Mesendoderm (in vitro differentiated cells): ENCODE results near the gene KLHL11. TPM values are rescaled to one million over a fixed set of nuclear protein-coding genes. Genes with fewer than 3 reads are reported as not detected.
A peak's percentile ranks its signal among the peaks of the same experiment; 100 is the strongest.

Source experiments
- DNase-seq: peaks from one replicate; pipeline ENCODE4 v3.0.0; 2013
- H2AK5ac ChIP-seq: 2 replicates; pipeline ENCODE4 v1.6.1; 2013; ENCODE audit warnings: low read length, inconsistent platforms
- H2BK120ac ChIP-seq: 2 replicates; pipeline ENCODE4 v1.6.1; 2013; ENCODE audit warnings: low read depth, mild to moderate bottlenecking, low read length, moderate library complexity, mixed read lengths
- H2BK15ac ChIP-seq: replicated peaks from 2 replicates; pipeline ENCODE4 v1.6.1; 2013; ENCODE audit warnings: low read depth, mild to moderate bottlenecking, moderate library complexity
- H2BK5ac ChIP-seq: 2 replicates; pipeline ENCODE4 v1.6.1; 2013; ENCODE audit warnings: low read length, inconsistent platforms
- H3K18ac ChIP-seq: 2 replicates; pipeline ENCODE4 v1.6.1; 2013; ENCODE audit warnings: mild to moderate bottlenecking, low read length, mixed read lengths
- H3K23ac ChIP-seq: one replicate; pipeline ENCODE4 v1.6.1; 2013; ENCODE audit warnings: low read length
- H3K27ac ChIP-seq: 2 replicates; pipeline ENCODE4 v1.5.1; 2013; ENCODE audit warnings: low read depth, mild to moderate bottlenecking, inconsistent platforms, low read length, moderate library complexity
- H3K27me3 ChIP-seq: 2 replicates; pipeline ENCODE4 v1.6.1; 2013; ENCODE audit warnings: low read length, control low read depth, mild to moderate bottlenecking, inconsistent platforms; ENCODE audit not compliant: insufficient read depth, poor library complexity
- H3K36me3 ChIP-seq: 2 replicates; pipeline ENCODE4 v1.6.1; 2013; ENCODE audit warnings: low read length, inconsistent platforms; ENCODE audit not compliant: control insufficient read depth, insufficient read depth
- H3K4ac ChIP-seq: one replicate; pipeline ENCODE4 v1.6.1; 2013; ENCODE audit warnings: low read depth, mild to moderate bottlenecking, low read length, moderate library complexity
- H3K4me1 ChIP-seq: 2 replicates; pipeline ENCODE4 v1.6.1; 2013; ENCODE audit warnings: low read depth, low read length, inconsistent platforms; ENCODE audit not compliant: control insufficient read depth
- H3K4me2 ChIP-seq: 2 replicates; pipeline ENCODE4 v1.6.1; 2013; ENCODE audit warnings: low read length
- H3K4me3 ChIP-seq: 2 replicates; pipeline ENCODE4 v1.5.1; 2013; ENCODE audit warnings: mild to moderate bottlenecking, low read length
- H3K56ac ChIP-seq: one replicate; pipeline ENCODE4 v1.6.1; 2013; ENCODE audit warnings: low read length
- H3K79me1 ChIP-seq: 2 replicates; pipeline ENCODE4 v1.6.1; 2013; ENCODE audit warnings: low read length, inconsistent platforms
- H3K79me2 ChIP-seq: 2 replicates; pipeline ENCODE4 v1.6.1; 2013; ENCODE audit warnings: mild to moderate bottlenecking, low read length; ENCODE audit not compliant: control insufficient read depth, insufficient read depth
- H3K9ac ChIP-seq: 2 replicates; pipeline ENCODE4 v1.6.1; 2013; ENCODE audit warnings: low read length, inconsistent platforms
- H4K5ac ChIP-seq: one replicate; pipeline ENCODE4 v1.6.1; 2013; ENCODE audit warnings: low read length
- H4K8ac ChIP-seq: one replicate; pipeline ENCODE4 v1.6.1; 2013; ENCODE audit warnings: low read depth, mild to moderate bottlenecking, control low read depth, low read length, moderate library complexity
- WGBS: extraction: QIAGEN DNeasy Blood & Tissue Kit; methylation state at CpG from one replicate; pipeline ENCODE4 v1.1.7; 2013; ENCODE audit warnings: low lambda C conversion rate, missing lambda C conversion rate; ENCODE audit not compliant: insufficient coverage; ENCODE audit errors: extremely low coverage; 5-methylcytosine and 5-hydroxymethylcytosine counted together
- polyA plus RNA-seq, 2 experiments: library from polyadenylated mRNA; stranded (reverse); fragments of 200-250 nt; gene quantifications; one replicate each; pipeline ENCODE4 v1.2.3, GENCODE V29; 2013

Gene KLHL11, protein sequence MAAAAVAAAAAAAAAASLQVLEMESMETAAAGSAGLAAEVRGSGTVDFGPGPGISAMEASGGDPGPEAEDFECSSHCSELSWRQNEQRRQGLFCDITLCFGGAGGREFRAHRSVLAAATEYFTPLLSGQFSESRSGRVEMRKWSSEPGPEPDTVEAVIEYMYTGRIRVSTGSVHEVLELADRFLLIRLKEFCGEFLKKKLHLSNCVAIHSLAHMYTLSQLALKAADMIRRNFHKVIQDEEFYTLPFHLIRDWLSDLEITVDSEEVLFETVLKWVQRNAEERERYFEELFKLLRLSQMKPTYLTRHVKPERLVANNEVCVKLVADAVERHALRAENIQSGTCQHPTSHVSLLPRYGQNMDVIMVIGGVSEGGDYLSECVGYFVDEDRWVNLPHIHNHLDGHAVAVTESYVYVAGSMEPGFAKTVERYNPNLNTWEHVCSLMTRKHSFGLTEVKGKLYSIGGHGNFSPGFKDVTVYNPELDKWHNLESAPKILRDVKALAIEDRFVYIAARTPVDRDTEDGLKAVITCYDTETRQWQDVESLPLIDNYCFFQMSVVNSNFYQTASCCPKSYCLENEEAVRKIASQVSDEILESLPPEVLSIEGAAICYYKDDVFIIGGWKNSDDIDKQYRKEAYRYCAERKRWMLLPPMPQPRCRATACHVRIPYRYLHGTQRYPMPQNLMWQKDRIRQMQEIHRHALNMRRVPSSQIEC
- 3.1 TPM for polyA plus RNA-seq (2013, experiment 1 of 2)
- 2.8 TPM for polyA plus RNA-seq (2013, experiment 2 of 2)

DNA sequence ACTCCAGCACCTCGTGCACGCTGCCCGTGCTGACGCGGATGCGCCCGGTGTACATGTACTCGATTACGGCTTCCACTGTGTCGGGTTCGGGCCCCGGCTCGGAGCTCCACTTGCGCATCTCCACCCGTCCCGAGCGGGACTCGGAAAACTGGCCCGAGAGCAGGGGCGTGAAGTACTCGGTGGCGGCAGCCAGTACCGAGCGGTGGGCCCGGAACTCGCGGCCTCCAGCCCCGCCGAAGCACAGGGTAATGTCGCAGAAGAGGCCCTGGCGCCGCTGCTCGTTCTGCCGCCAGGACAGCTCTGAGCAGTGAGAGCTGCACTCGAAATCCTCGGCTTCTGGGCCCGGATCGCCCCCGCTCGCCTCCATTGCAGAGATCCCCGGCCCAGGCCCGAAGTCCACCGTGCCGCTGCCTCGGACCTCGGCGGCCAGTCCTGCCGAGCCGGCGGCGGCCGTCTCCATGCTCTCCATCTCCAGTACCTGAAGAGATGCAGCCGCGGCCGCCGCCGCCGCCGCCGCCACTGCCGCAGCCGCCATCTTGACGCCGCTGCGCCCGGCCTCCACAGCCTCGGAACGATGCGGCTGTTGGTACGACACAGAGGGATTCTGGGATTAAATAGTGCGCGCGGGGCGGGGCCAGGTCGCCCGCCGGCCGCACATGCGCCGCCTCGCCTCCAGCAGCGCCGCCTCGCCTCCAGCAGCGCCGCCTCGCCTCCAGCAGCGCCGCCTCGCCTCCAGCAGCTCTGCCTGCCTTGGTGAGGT lies at the start of gene KLHL11:
Gene KLHL11, minus strand, starts transcription at position 588 of the 760 bp plus-strand sequence. Its CDS starts 53 bp downstream, at position 535.
- no peak within 1 kb of the TSS for H2BK15ac ChIP-seq
- peak within 1 kb of the TSS; percentile 96 for H3K56ac ChIP-seq
- H2BK120ac ChIP-seq: no peak within 1 kb of the TSS
- peak; percentile 97 for DNase-seq
- no peak within 1 kb of the TSS for H4K8ac ChIP-seq
- H3K4ac ChIP-seq: no peak within 1 kb of the TSS
- H3K79me2 ChIP-seq: peaks cover 32% of the 10 kb centered on the region
- H3K27ac ChIP-seq: peak within 1 kb of the TSS; percentile 76
- peak within 1 kb of the TSS; percentile 80 for H3K4me2 ChIP-seq
- peak within 1 kb of the TSS; percentile 96 for H3K9ac ChIP-seq
- no peak within 1 kb of the TSS for H4K5ac ChIP-seq
- WGBS: no CpG with 5 or more reads among the region's 90 CpGs
- peak within 1 kb of the TSS; percentile 79 for H3K4me3 ChIP-seq
- peaks cover 22% of the 10 kb centered on the region for H3K79me1 ChIP-seq
- peaks cover 8% of the 10 kb centered on the region for H3K36me3 ChIP-seq
- peak within 1 kb of the TSS; percentile 43 for H3K18ac ChIP-seq
- H2BK5ac ChIP-seq: no peak within 1 kb of the TSS
- H3K23ac ChIP-seq: no peak within 1 kb of the TSS
- H3K4me1 ChIP-seq: peaks cover 11% of the 10 kb centered on the region
- no peak within 1 kb of the TSS for H2AK5ac ChIP-seq
- no peaks in the 10 kb centered on the region for H3K27me3 ChIP-seq

DNA sequence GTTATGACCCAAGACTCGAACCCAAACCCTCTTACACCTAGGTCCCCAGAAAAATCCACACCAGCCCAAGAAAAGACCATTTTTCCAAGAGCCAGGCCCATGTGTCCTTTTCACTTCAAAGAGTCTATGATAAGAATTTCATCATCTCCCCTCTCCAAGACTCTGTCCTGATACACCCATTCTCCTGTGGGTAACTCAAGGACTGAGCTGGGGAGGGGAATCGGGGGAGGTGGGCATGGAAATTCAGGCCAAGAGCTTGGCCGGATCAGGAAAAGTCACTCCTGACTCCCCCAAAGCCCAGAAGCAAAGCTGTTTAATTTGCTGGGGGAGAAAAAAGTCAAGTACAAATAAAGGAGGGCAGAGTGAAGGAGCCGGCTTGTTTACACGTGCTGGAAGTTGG lies 49.8 kb upstream of the KLHL11 start:
- H3K27me3 ChIP-seq: no peaks in the 10 kb centered on the region
- no peak overlapping the region for H3K18ac ChIP-seq
- no peak overlapping the region for H4K5ac ChIP-seq
- no peak overlapping the region for H3K4me3 ChIP-seq
- no peak overlapping the region for H4K8ac ChIP-seq
- peak overlapping the region; percentile 18 for H2AK5ac ChIP-seq
- DNase-seq: no peak
- peak overlapping the region; percentile 60 for H3K9ac ChIP-seq
- peaks cover 37% of the 10 kb centered on the region for H3K79me1 ChIP-seq
- WGBS: no CpG with 5 or more reads among the region's 5 CpGs
- H2BK5ac ChIP-seq: no peak overlapping the region
- H3K36me3 ChIP-seq: peaks cover 24% of the 10 kb centered on the region
- peak overlapping the region; percentile 18 for H3K27ac ChIP-seq
- peaks cover 81% of the 10 kb centered on the region for H3K79me2 ChIP-seq
- no peak overlapping the region for H3K23ac ChIP-seq
- H2BK15ac ChIP-seq: no peak overlapping the region
- H3K4ac ChIP-seq: no peak overlapping the region
- H2BK120ac ChIP-seq: no peak overlapping the region
- peak overlapping the region; percentile 75 for H3K56ac ChIP-seq
- peaks cover 41% of the 10 kb centered on the region for H3K4me1 ChIP-seq
- peak overlapping the region; percentile 61 for H3K4me2 ChIP-seq

DNA sequence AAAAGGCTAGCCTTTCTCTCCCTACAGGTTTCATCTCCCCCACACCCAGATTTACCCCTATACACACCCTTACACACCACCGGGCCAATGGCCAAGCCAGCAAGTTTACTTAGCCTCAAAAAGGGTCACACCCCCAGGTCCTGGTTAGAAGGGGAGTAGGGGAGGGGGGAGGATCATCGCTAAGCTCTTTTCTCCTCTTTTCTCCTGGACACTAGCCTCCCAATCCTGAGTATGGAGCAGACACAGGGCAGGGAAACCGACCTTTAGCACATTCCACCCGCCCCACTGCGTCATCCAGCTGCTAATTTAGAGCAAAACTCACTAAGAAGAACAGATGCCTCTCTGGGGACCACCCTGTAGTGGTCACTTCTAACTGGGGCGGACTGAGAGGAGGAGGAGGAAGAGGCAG lies 49.1 kb upstream of the KLHL11 start:
- Histone ChIP-seq H3K79me1 (peaks cover 42% of the 10 kb centered on the region), H3K4me1 (peaks cover 36% of the 10 kb centered on the region), H3K79me2 (peaks cover 82% of the 10 kb centered on the region), H2BK120ac (no peak overlapping the region), H2BK5ac (peak overlapping the region; percentile 68), H3K4me2 (peak overlapping the region; percentile 2), H3K27me3 (no peaks in the 10 kb centered on the region), H2AK5ac (peak overlapping the region; percentile 41), H3K4ac (no peak overlapping the region), H3K9ac (peak overlapping the region; percentile 27), H4K8ac (no peak overlapping the region), H4K5ac (no peak overlapping the region), H3K18ac (no peak overlapping the region), H3K23ac (no peak overlapping the region), H2BK15ac (no peak overlapping the region), H3K36me3 (peaks cover 30% of the 10 kb centered on the region), H3K27ac (peak overlapping the region; percentile 58), H3K56ac (peak overlapping the region; percentile 82), H3K4me3 (no peak overlapping the region)
- WGBS: no CpG with 5 or more reads among the region's 6 CpGs
- peak; percentile 36 for DNase-seq

DNA sequence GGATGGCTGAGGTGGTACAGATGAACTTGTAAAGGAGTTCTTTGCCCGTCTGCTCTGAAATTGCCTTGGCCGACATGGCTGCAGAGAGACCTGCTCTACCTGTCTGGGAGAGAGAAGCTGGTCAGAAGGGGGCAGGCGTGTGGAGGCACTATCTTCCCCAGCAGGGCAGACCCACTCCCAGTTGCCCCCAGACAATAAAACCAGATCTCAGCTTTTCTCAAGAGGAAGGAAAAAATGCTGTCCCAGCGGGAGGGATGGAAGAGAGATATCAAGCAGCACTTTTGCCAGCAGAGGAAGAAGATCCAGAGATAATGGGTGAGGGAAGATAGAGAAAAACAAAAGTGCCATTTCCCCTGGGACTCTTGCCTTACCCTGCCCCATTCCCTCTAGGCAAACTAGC lies 48.6 kb upstream of the KLHL11 start:
- peak overlapping the region; percentile 68 for H3K27ac ChIP-seq
- H2BK5ac ChIP-seq: peak overlapping the region; percentile 6
- peaks cover 36% of the 10 kb centered on the region for H3K4me1 ChIP-seq
- H2BK120ac ChIP-seq: no peak overlapping the region
- H3K36me3 ChIP-seq: peaks cover 35% of the 10 kb centered on the region
- peak overlapping the region; percentile 50 for H3K9ac ChIP-seq
- H3K23ac ChIP-seq: no peak overlapping the region
- peak; percentile 96 for DNase-seq
- no peak overlapping the region for H4K8ac ChIP-seq
- H2BK15ac ChIP-seq: no peak overlapping the region
- peaks cover 48% of the 10 kb centered on the region for H3K79me1 ChIP-seq
- no CpG with 5 or more reads among the region's 4 CpGs for WGBS
- H3K56ac ChIP-seq: peak overlapping the region; percentile 56
- H2AK5ac ChIP-seq: no peak overlapping the region
- no peak overlapping the region for H3K18ac ChIP-seq
- peak overlapping the region; percentile 7 for H3K4me2 ChIP-seq
- H3K4me3 ChIP-seq: no peak overlapping the region
- H4K5ac ChIP-seq: no peak overlapping the region
- H3K79me2 ChIP-seq: peaks cover 86% of the 10 kb centered on the region
- no peaks in the 10 kb centered on the region for H3K27me3 ChIP-seq
- H3K4ac ChIP-seq: no peak overlapping the region

DNA sequence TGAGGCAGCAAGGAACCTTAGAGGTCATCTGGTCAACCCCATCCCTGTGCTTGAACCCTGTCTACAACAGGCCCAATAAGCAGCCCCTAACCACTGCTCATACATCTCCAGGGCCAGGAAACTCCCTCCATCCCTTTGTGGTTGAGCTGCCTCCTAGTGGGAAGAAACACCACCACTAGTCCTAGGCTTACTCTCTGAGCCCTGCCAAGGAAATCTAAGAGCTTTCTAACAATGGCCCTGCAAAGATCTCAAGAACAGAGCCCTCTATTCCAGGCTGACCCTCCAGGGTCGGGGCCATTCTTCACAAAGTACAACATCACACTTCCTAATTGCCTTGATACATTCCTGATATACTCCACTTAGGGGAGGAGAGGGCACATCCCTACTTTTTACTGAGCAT lies 47.7 kb upstream of the KLHL11 start:
- Histone ChIP-seq H3K79me2 (peaks cover 79% of the 10 kb centered on the region), H4K8ac (no peak overlapping the region), H3K4ac (no peak overlapping the region), H3K23ac (no peak overlapping the region), H3K36me3 (peaks cover 40% of the 10 kb centered on the region), H3K4me2 (no peak overlapping the region), H2BK15ac (no peak overlapping the region), H2BK120ac (no peak overlapping the region), H3K56ac (peak overlapping the region; percentile 56), H4K5ac (no peak overlapping the region), H3K79me1 (peaks cover 52% of the 10 kb centered on the region), H2BK5ac (no peak overlapping the region), H3K4me1 (peaks cover 36% of the 10 kb centered on the region), H3K27ac (no peak overlapping the region), H3K18ac (no peak overlapping the region), H3K27me3 (no peaks in the 10 kb centered on the region), H3K9ac (peak overlapping the region; percentile 50), H3K4me3 (no peak overlapping the region), H2AK5ac (no peak overlapping the region)
- no CpG with 5 or more reads among the region's 1 CpG for WGBS
- DNase-seq: peak; percentile 58
